Spleen (tissue), 11 donors: ENCODE results near the gene SLAMF7. TPM values are rescaled to one million over a fixed set of nuclear protein-coding genes. Genes with fewer than 3 reads are reported as not detected.

Experiments used
- DNase-seq: peaks from one replicate; pipeline ENCODE4 v3.0.0-alpha.2; 2020
- H3K27ac ChIP-seq, 8 donors: fragments of 200-600 bp; sonication (generic) in 7 of 8; 1 replicate in 4 of 8; 2 replicates in 4 of 8; pipeline versions ENCODE4 v1.5.0 to v1.8.0; 2016 to 2021; ENCODE audit warnings: inconsistent platforms in 4 of 8, mild to moderate bottlenecking in 4 of 8, moderate library complexity in 1 of 8
- H3K27me3 ChIP-seq, 7 donors: fragments of 200-600 bp; sonication (generic) in 6 of 7; replicated peaks in 1 of 7; 1 replicate in 4 of 7; 2 replicates in 3 of 7; pipeline versions ENCODE4 v1.5.0 to v1.8.0; 2016 to 2021; ENCODE audit warnings: inconsistent platforms in 3 of 7, mild to moderate bottlenecking in 1 of 7
- H3K36me3 ChIP-seq, 6 donors: fragments of 200-600 bp; sonication (generic) in 5 of 6; 1 replicate in 4 of 6; 2 replicates in 2 of 6; pipeline versions ENCODE4 v1.5.0 to v1.8.0; 2016 to 2021; ENCODE audit warnings: inconsistent platforms in 2 of 6
- H3K4me1 ChIP-seq, 6 donors: fragments of 200-600 bp; sonication (generic) in 5 of 6; 1 replicate in 3 of 6; 2 replicates in 3 of 6; pipeline versions ENCODE4 v1.5.0 to v1.8.0; 2016 to 2021; ENCODE audit warnings: inconsistent platforms in 3 of 6
- H3K4me3 ChIP-seq, 8 donors: fragments of 200-600 bp; sonication (generic) in 7 of 8; 1 replicate in 4 of 8; 2 replicates in 4 of 8; pipeline versions ENCODE4 v1.5.0 to v1.8.0; 2016 to 2021; ENCODE audit warnings: inconsistent platforms in 4 of 8, mild to moderate bottlenecking in 4 of 8, moderate library complexity in 2 of 8
- H3K9me3 ChIP-seq, 8 donors: fragments of 200-600 bp; sonication (generic) in 7 of 8; 1 replicate in 4 of 8; 2 replicates in 4 of 8; pipeline versions ENCODE4 v1.5.0 to v1.8.0; 2016 to 2021; ENCODE audit warnings: inconsistent platforms in 4 of 8
- POLR2A ChIP-seq, 3 donors: fragments of 450-650 bp; IDR thresholded peaks; one replicate each; pipeline ENCODE4 v1.5.1; 2017; ENCODE audit warnings: antibody characterized with exemption in 3 of 3, mild to moderate bottlenecking in 1 of 3
- POLR2AphosphoS5 ChIP-seq, 3 donors: sonication (generic); formaldehyde crosslinking; IDR thresholded peaks; one replicate each; pipeline ENCODE4 v1.5.1; 2017; ENCODE audit warnings: antibody characterized with exemption in 3 of 3
- WGBS, 5 donors: extraction: QIAGEN DNeasy Blood & Tissue Kit in 3 of 5; methylation state at CpG; one replicate each; pipeline versions ENCODE4 v1.1.5 to v1.1.7; 2013 to 2018; 5-methylcytosine and 5-hydroxymethylcytosine counted together
- intact Hi-C: fragments of 100-400 bp; cut with DNase I; formaldehyde crosslinking; loops from one replicate; pipeline ENCODE4 v1.15.0; 2023; ENCODE audit warnings: low total_unique reads
- polyA plus RNA-seq, 3 donors: library from polyadenylated mRNA; stranded (reverse); fragments of 200-250 nt; gene quantifications; one replicate each; pipeline ENCODE4 v1.2.1, GENCODE V29; 2013
- total RNA-seq, 7 donors: library from RNA; depleted of rRNA in 3 of 7; stranded (reverse); fragments of >200 nt in 3 of 7; fragmentation: NEBNext Ultra II Directional in 4 of 7; extraction: Animal tissue kit (Norgen Biotek cat#: 25700) in 4 of 7; gene quantifications; one replicate each; pipeline versions ENCODE4 v1.1.0 to v1.2.1, GENCODE V29; 2016 to 2021
- TF ChIP-seq, protein P1 (sequence below), 11 experiments: fragments of 200-600 bp in 7 of 11; fragments of 450-650 bp in 4 of 11; sonication (generic) in 4 of 11; IDR thresholded peaks in 8 of 11; conservative IDR thresholded peaks in 3 of 11; 1 replicate in 7 of 11; 2 replicates in 4 of 11; pipeline versions ENCODE4 v1.4.0 to v1.8.0; 2016 to 2021; ENCODE audit warnings: antibody characterized with exemption in 11 of 11, inconsistent platforms in 4 of 11, mild to moderate bottlenecking in 1 of 11
- donor health status: healthy with polysubstance abuse.
- donor health status: DM: no; HTN: no; CAD: no; lungs with moderate emphysema.
- donor health status: DM: no; HTN: no; CAD: no.
- donor health status: Bipolar disorder and iron deficiency.
- donor health status: healthy.
- donor health status: DM: no; HTN: no; CAD: no.
- donor health status: DM: yes; HTN: yes; CAD: no.

The SLAMF7 gene
- total and polyA plus RNA-seq, 10 donors: 12.5 to 134 (median 41.8) TPM

- Histone ChIP-seq H3K4me1 (peaks cover 0 to 20% (median 0%) of the 10 kb centered on the region in 6 donors), H3K27me3 (no peaks in the 10 kb centered on the region), H3K27ac (peak overlapping the region; percentile 63 to 90 (median 86)), H3K4me3 (no peak overlapping the region), H3K36me3 (no peaks in the 10 kb centered on the region), H3K9me3 (no peaks in the 10 kb centered on the region)
- 58 to 72% (median 69%) methylated on average over 13 of the region's 13 CpGs for WGBS, 5 donors
- intact Hi-C loops: no loop called here
- TF ChIP-seq POLR2AphosphoS5 (IDR thresholded peaks at IDR 0.05) (peak in 2 of 3 donors; percentile 39 to 77), POLR2A (IDR thresholded peaks at IDR 0.05) (peak in 1 of 3 donors; percentile 2)
- TF ChIP-seq, protein P1, sequence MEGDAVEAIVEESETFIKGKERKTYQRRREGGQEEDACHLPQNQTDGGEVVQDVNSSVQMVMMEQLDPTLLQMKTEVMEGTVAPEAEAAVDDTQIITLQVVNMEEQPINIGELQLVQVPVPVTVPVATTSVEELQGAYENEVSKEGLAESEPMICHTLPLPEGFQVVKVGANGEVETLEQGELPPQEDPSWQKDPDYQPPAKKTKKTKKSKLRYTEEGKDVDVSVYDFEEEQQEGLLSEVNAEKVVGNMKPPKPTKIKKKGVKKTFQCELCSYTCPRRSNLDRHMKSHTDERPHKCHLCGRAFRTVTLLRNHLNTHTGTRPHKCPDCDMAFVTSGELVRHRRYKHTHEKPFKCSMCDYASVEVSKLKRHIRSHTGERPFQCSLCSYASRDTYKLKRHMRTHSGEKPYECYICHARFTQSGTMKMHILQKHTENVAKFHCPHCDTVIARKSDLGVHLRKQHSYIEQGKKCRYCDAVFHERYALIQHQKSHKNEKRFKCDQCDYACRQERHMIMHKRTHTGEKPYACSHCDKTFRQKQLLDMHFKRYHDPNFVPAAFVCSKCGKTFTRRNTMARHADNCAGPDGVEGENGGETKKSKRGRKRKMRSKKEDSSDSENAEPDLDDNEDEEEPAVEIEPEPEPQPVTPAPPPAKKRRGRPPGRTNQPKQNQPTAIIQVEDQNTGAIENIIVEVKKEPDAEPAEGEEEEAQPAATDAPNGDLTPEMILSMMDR (IDR thresholded peaks at IDR 0.05 in 8 of 11, conservative IDR thresholded peaks at IDR 0.05 in 3 of 11): no peak
- peak; percentile 86 for DNase-seq
These were observed 50.9 kb downstream of the SLAMF7 start for GRCh38 chr1:160789702-160790611.

DNA sequence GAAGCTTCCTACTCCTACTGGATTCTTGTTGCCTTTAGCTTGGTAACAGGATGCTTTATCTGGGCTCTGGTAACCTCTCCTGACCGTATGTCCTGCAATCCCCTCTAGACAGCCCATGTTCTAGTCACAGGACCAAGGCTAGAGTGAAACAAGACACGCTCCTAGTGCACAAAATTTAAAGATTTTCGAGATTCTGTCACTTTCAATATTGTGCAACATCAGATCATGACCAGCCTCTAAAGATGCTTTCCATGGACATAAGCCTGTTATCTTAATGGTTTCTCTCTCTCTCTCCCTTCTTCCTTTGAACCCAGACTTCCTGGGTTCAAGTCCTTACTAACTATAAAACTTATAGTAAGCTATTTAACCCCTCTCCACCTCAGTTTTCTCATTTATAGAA lies 55.3 kb downstream of the SLAMF7 start:
- 47 to 54% (median 50%) methylated on average over 3 of the region's 3 CpGs for WGBS, 5 donors
- Histone ChIP-seq H3K36me3 (no peaks in the 10 kb centered on the region), H3K9me3 (no peaks in the 10 kb centered on the region), H3K27me3 (no peaks in the 10 kb centered on the region), H3K4me3 (no peak overlapping the region), H3K4me1 (peaks cover 0 to 54% (median 21%) of the 10 kb centered on the region in 6 donors), H3K27ac (peak overlapping the region in 2 of 8 donors; percentile 88 to 92)
- intact Hi-C loops: no loop called here
- DNase-seq: no peak
- TF ChIP-seq POLR2A (IDR thresholded peaks at IDR 0.05) (no peak), POLR2AphosphoS5 (IDR thresholded peaks at IDR 0.05) (no peak)
- TF ChIP-seq, protein P1 (IDR thresholded peaks at IDR 0.05 in 8 of 11, conservative IDR thresholded peaks at IDR 0.05 in 3 of 11): no peak

DNA sequence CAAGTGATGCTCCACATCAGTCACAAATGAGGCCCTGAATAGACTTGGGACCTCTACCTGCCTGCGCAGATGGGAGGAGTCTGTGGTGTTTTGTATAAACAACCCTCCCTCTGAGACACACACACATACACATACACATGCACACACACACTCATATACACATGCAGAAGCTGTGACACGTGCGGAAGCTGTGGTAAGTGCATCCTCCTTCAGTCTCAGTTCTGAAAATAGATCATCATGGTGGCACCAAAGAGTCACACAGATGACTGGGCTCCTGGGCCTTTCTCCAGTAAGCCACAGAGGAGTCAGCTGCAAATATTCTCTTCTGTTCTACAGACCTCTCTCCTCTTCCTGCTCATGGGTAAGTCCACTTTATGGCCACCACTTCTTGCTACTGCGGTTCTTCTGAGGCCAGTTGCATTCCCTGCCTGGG lies 56.9 kb downstream of the SLAMF7 start, which contains the start of gene LY9:
Gene LY9, plus strand, starts transcription at position 224 of the 433 bp plus-strand sequence. Its CDS starts 14 bp downstream, at position 238.
- DNase-seq: peak; percentile 91
- Histone ChIP-seq H3K4me1 (peaks cover 13 to 61% (median 34%) of the 10 kb centered on the region in 6 donors), H3K36me3 (no peaks in the 10 kb centered on the region), H3K9me3 (no peaks in the 10 kb centered on the region), H3K27me3 (no peaks in the 10 kb centered on the region), H3K4me3 (peak within 1 kb of the TSS; percentile 28 to 71 (median 40)), H3K27ac (peak within 1 kb of the TSS; percentile 76 to 92 (median 85))
- TF ChIP-seq, protein P1 (IDR thresholded peaks at IDR 0.05 in 8 of 11, conservative IDR thresholded peaks at IDR 0.05 in 3 of 11): no peak
- TF ChIP-seq POLR2AphosphoS5 (IDR thresholded peaks at IDR 0.05) (peak in 2 of 3 donors; percentile 17 to 98), POLR2A (IDR thresholded peaks at IDR 0.05) (peak in 2 of 3 donors; percentile 72 to 85)
- WGBS, 5 donors: 40 to 57% (median 43%) methylated on average over 4 of the region's 4 CpGs
- intact Hi-C loops: no loop called here

DNA sequence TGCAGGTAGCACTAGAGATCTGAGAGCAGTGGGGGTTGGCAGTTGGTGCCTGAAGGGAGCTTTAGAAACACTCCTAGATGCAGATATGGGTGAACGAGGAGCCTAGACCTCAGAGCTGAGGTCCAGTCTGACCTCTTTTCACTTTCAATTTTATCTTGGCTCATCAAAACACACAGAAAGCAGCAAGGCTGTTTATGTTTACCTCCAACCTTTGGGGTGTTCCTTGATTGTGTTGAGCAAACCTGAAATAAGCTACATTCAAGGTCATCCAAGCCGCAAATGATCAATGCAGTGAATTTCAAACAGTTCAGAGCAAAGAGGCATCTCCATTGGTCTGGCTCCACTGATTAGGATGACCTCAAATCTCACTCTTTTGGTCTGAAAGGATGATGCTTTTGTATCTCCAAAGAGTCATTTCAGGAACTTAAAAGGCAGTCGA lies 58.2 kb downstream of the SLAMF7 start:
- Histone ChIP-seq H3K4me3 (peak overlapping the region; percentile 28 to 71 (median 40)), H3K9me3 (no peaks in the 10 kb centered on the region), H3K27ac (peak overlapping the region; percentile 76 to 92 (median 85)), H3K27me3 (no peaks in the 10 kb centered on the region), H3K36me3 (peaks cover 0 to 11% (median 8%) of the 10 kb centered on the region in 6 donors), H3K4me1 (peaks cover 19 to 71% (median 46%) of the 10 kb centered on the region in 6 donors)
- intact Hi-C loops: no loop called here
- 37 to 69% (median 49%) methylated on average over 3 of the region's 3 CpGs for WGBS, 5 donors
- TF ChIP-seq POLR2AphosphoS5 (IDR thresholded peaks at IDR 0.05): no peak
- TF ChIP-seq, protein P1 (IDR thresholded peaks at IDR 0.05 in 8 of 11, conservative IDR thresholded peaks at IDR 0.05 in 3 of 11): no peak
- no peak for DNase-seq
